Activated CD4-positive, CD25-positive, alpha-beta regulatory T cell treated with anti-CD3 and anti-CD28 coated beads, Interleukin-2, amount 50 U/mL, for 24 hours (primary cell): ENCODE results near the gene MNDA.
"Not testable (repeated sequence)": the region's sequence is repeated elsewhere in the genome, so short reads cannot be mapped to it uniquely, and the experiment has no call there.

Experiments
- ATAC-seq, 2 donors: fragments of 150-1000 bp; cut with Tn5 transposase; one replicate each; pipeline ENCODE4 v1.10.0; 2021; ENCODE audit warnings: mild to moderate bottlenecking in 1 of 2, moderate library complexity in 1 of 2

The MNDA gene

GRCh38 chr1:158839566-158839965, 8.4 kb downstream of the MNDA start:
- ATAC-seq = no peak

GRCh38 chr1:158840236-158840635, 9.1 kb downstream of the MNDA start:
- ATAC-seq = no peak

DNA sequence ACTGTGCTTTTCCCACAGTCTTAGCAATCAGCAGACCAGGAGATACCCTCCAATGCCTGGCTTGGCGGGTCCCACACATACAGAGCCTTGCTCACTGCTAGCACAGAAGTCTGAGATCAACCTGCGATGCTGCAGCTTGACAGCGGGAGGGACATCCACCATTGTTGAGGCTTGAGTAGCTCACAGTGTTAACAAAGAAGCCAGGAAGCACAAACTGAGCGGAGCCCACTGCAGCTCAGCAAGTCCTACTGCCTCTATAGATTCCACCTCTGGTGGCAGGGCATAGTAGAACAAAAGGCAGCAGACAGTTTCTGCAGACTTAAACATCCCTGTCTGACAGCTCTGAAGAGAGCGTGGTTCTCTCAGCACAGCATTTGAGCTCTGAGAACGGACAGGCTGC, 33.4 kb downstream of the MNDA start:
- no peak for ATAC-seq

- not testable (repeated sequence) for ATAC-seq
Observed at GRCh38 chr1:158870438-158870837, 39.3 kb downstream of the MNDA start.

GRCh38 chr1:158873141-158873540, 42.0 kb downstream of the MNDA start:
- no peak for ATAC-seq

GRCh38 chr1:158893654-158894053, 62.5 kb downstream of the MNDA start:
- no peak for ATAC-seq

- no peak for ATAC-seq
Observed at GRCh38 chr1:158898722-158899121, 67.6 kb downstream of the MNDA start.
